Hepatocyte (in vitro differentiated cells): ENCODE measurements around the gene FAM181A. TPM values are rescaled to one million over a fixed set of nuclear protein-coding genes. Genes with fewer than 3 reads are reported as not detected.

ENCODE experiments used
- DNase-seq: peaks from one replicate; pipeline ENCODE4 v3.0.0-alpha.2; 2016; ENCODE audit warnings: low spot score
- H2AFZ ChIP-seq: fragments of 200-600 bp; sonication (generic); 2 replicates; pipeline ENCODE4 v1.6.0; 2016; ENCODE audit warnings: antibody characterized with exemption, mild to moderate bottlenecking
- H3K27ac ChIP-seq: fragments of 200-600 bp; sonication (generic); 2 replicates; pipeline ENCODE4 v1.5.1; 2016; ENCODE audit warnings: mild to moderate bottlenecking
- H3K27me3 ChIP-seq: fragments of 200-600 bp; sonication (generic); 2 replicates; pipeline ENCODE4 v1.6.1; 2016
- H3K36me3 ChIP-seq: fragments of 200-600 bp; sonication (generic); replicated peaks from 2 replicates; pipeline ENCODE4 v1.5.1; 2016; ENCODE audit warnings: low read depth; ENCODE audit not compliant: insufficient read depth
- H3K4me1 ChIP-seq: fragments of 200-600 bp; sonication (generic); 2 replicates; pipeline ENCODE4 v1.5.1; 2016; ENCODE audit warnings: mild to moderate bottlenecking, moderate library complexity; ENCODE audit not compliant: insufficient read depth
- H3K4me2 ChIP-seq: fragments of 200-600 bp; sonication (generic); 2 replicates; pipeline ENCODE4 v1.6.0; 2016
- H3K4me3 ChIP-seq: fragments of 200-600 bp; sonication (generic); 2 replicates; pipeline ENCODE4 v1.5.1; 2016; ENCODE audit warnings: mild to moderate bottlenecking
- H3K79me2 ChIP-seq: fragments of 200-600 bp; sonication (generic); 2 replicates; pipeline ENCODE4 v1.6.0; 2017; ENCODE audit warnings: mild to moderate bottlenecking
- H3K9me2 ChIP-seq: fragments of 200-600 bp; sonication (generic); replicated peaks from 2 replicates; pipeline ENCODE4 v1.6.0; 2017; ENCODE audit warnings: mild to moderate bottlenecking; ENCODE audit not compliant: insufficient read depth
- H3K9me3 ChIP-seq: fragments of 200-600 bp; sonication (generic); 2 replicates; pipeline ENCODE4 v1.5.1; 2016; ENCODE audit warnings: low read depth, mild to moderate bottlenecking
- H4K20me1 ChIP-seq: fragments of 200-600 bp; sonication (generic); 2 replicates; pipeline ENCODE4 v1.6.0; 2016; ENCODE audit warnings: mild to moderate bottlenecking; ENCODE audit not compliant: insufficient read depth, poor library complexity, severe bottlenecking
- CTCF ChIP-seq: fragments of 200-600 bp; sonication (generic); IDR thresholded peaks from 2 replicates; pipeline ENCODE4 v1.5.1; 2016; ENCODE audit warnings: antibody characterized with exemption, mild to moderate bottlenecking; ENCODE audit not compliant: poor library complexity
- EZH2 ChIP-seq: fragments of 200-600 bp; sonication (generic); IDR thresholded peaks from 2 replicates; pipeline ENCODE4 v1.6.1; 2016; ENCODE audit warnings: antibody characterized with exemption, mild to moderate bottlenecking, borderline replicate concordance
- EZH2phosphoT487 ChIP-seq: fragments of 200-600 bp; sonication (generic); IDR thresholded peaks from one replicate; pipeline ENCODE4 v1.6.1; 2018; ENCODE audit warnings: antibody characterized with exemption, mild to moderate bottlenecking, low read depth, moderate library complexity; ENCODE audit not compliant: unreplicated experiment, severe bottlenecking
- WGBS: methylation state at CpG from one replicate; pipeline ENCODE4 v1.1.6; 2016; ENCODE audit warnings: low lambda C conversion rate; ENCODE audit errors: missing lambda C conversion rate; 5-methylcytosine and 5-hydroxymethylcytosine counted together
- polyA plus RNA-seq: library from polyadenylated mRNA; unstranded; fragments of >200 nt; fragmentation: Nextera tagmentation; extraction: Ambion mirVana; gene quantifications from 2 replicates; pipeline ENCODE4 v1.2.1, GENCODE V29; 2016
- total RNA-seq: library from RNA; depleted of rRNA; stranded (reverse); fragments of >200 nt; gene quantifications from 2 replicates; pipeline ENCODE4 v1.2.3, GENCODE V29; 2014

The FAM181A gene
- total and polyA plus RNA-seq, 2 experiments from 2014 or later, result not detected

DNA sequence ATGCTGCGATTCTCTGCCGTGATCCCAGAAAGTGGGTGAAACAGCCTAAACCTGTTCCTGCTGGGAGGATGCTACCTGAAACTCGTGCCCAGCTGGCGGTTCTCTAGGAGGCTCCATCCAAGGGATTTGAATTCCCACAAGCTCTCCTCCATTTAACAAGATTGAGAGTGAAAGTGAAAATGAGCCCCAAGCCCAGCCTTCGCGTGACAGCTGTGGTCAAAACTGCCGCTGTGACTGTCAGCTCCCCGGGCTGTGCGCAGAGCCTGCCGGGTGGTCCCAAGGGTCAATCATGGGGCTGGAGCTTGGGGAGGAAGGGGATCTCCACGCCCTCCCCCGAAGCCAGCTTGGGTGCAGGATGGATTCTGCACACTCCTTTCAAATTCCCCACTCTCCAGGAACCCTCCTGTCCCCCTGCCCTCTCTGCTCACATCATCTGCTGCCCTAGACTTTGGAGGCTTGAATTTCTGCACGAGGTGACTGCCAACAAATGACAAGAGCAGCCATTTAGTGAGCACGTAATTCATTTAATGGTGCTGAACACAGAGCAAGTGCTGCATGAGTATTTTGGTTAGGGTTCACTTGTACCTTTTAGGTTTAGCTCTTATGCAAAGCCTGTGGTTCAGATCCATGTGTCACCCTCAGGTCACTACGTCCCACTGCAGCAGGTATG, 44.0 kb downstream of the FAM181A start:
- no peaks in the 10 kb centered on the region for H3K36me3 ChIP-seq
- WGBS, result 82% methylated on average over 15 of the region's 15 CpGs
- no peak for DNase-seq

DNA sequence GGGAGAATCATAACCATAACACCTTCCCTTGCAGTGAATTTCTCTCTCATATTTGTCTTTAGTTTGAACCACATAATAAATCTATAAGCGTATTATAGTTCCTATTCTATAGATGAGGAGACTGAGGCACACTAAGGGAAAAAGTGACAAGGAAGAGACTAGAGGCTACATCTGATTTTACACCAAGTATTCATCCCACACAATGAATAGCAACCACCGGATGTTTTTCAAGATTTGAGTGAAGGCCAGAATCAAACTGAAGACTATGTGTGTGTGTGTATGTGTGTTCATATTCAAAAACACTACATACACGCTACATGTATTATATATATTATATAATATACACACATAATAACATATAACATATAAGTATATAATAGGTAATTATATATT, 44.5 kb downstream of the FAM181A start:
- no peak overlapping the region for H3K4me3 ChIP-seq
- no peak overlapping the region for H3K27ac ChIP-seq
- H3K4me1 ChIP-seq, result no peaks in the 10 kb centered on the region
- H3K4me2 ChIP-seq, result no peak overlapping the region
- H4K20me1 ChIP-seq, result no peaks in the 10 kb centered on the region
- TF ChIP-seq CTCF (no peak), EZH2phosphoT487 (no peak), EZH2 (no peak)
- DNase-seq, result no peak
- no peaks in the 10 kb centered on the region for H3K9me2 ChIP-seq
- 91% methylated on average over 3 of the region's 3 CpGs for WGBS
- H3K79me2 ChIP-seq, result no peaks in the 10 kb centered on the region
- H3K9me3 ChIP-seq, result no peaks in the 10 kb centered on the region
- no peak overlapping the region for H2AFZ ChIP-seq
- no peaks in the 10 kb centered on the region for H3K36me3 ChIP-seq
- H3K27me3 ChIP-seq, result no peaks in the 10 kb centered on the region

More for the DNA sequence above, 44.0 kb downstream of the FAM181A start:
- Histone ChIP-seq H3K27ac (no peak overlapping the region), H4K20me1 (no peaks in the 10 kb centered on the region), H3K27me3 (no peaks in the 10 kb centered on the region), H3K79me2 (no peaks in the 10 kb centered on the region), H3K4me3 (no peak overlapping the region), H3K4me1 (no peaks in the 10 kb centered on the region), H3K9me2 (no peaks in the 10 kb centered on the region), H3K9me3 (no peaks in the 10 kb centered on the region), H3K4me2 (no peak overlapping the region), H2AFZ (no peak overlapping the region)
- TF ChIP-seq EZH2 (no peak), EZH2phosphoT487 (no peak), CTCF (no peak)

DNA sequence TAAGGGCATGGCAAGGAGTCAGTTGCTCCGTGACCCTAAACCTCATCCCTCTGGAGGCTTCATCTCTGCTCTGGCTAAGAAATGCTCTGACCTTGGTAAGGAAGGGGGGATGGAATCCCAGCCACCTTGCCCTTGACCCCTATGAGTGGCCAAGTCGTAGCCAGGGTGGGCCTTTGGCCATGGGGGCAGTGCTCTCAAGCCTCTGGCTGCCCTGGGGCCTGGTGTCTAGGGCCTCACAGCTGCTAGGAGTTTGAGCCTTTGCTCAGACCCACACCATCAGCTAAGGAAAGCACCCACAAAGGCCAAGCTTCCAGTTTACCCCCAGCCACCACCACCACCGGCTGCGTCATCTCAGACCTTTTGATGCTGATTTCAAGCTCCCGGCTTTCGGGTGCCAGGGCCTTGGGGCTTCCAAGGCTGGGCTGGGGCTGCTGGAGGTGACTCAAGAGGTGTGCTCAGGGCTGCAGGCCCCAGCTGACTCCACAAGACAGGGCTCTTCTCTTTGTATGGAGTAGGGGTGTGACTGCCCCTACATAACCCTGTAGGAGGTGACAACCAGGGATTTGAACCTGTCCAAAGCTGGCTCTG, 45.6 kb downstream of the FAM181A start:
- DNase-seq, result no peak
- TF ChIP-seq CTCF, result no peak
- no peak for TF ChIP-seq EZH2phosphoT487
- TF ChIP-seq EZH2, result no peak
- Histone ChIP-seq H3K79me2 (no peaks in the 10 kb centered on the region), H3K9me2 (no peaks in the 10 kb centered on the region), H3K27ac (no peak overlapping the region), H3K36me3 (no peaks in the 10 kb centered on the region), H3K27me3 (no peaks in the 10 kb centered on the region), H3K4me2 (no peak overlapping the region), H4K20me1 (no peaks in the 10 kb centered on the region), H3K4me1 (no peaks in the 10 kb centered on the region), H3K4me3 (no peak overlapping the region), H3K9me3 (no peaks in the 10 kb centered on the region), H2AFZ (no peak overlapping the region)
- 92% methylated on average over 6 of the region's 6 CpGs for WGBS
